Anterior cingulate cortex (tissue), 58 donors: ENCODE data around the gene TMTC2.

Experiments
- DNase-seq, 58 donors: peaks; one replicate each; lab custom pipeline; 2025; lab: John Stamatoyannopoulos, UW

TMTC2 gene

GRCh38 chr12:82686168-82687020 is at the start of gene TMTC2:
TMTC2 (plus strand) TSS chr12:82686906.
- DNase-seq, result peak; percentile 67 to 99 (median 96)

- DNase-seq, result no peak
Observed at GRCh38 chr12:82638324-82638723, 48.4 kb upstream of the TMTC2 start.

GRCh38 chr12:82644896-82645295 is 41.8 kb upstream of the TMTC2 start:
- no peak for DNase-seq

GRCh38 chr12:82645414-82645813 is 41.3 kb upstream of the TMTC2 start:
- DNase-seq, result no peak

- peak in 1 of 58 donors; percentile 4 for DNase-seq
Observed at GRCh38 chr12:82647853-82648252, 38.9 kb upstream of the TMTC2 start.

- no peak for DNase-seq
Observed at GRCh38 chr12:82648259-82648909, 38.3 kb upstream of the TMTC2 start.

GRCh38 chr12:82650627-82651337 is 35.9 kb upstream of the TMTC2 start:
- DNase-seq, result no peak

- DNase-seq, result no peak
Observed at GRCh38 chr12:82651489-82651888, 35.2 kb upstream of the TMTC2 start.

GRCh38 chr12:82652071-82652470 is 34.6 kb upstream of the TMTC2 start:
- no peak for DNase-seq

- no peak for DNase-seq
Observed at GRCh38 chr12:82655751-82656150, 31.0 kb upstream of the TMTC2 start.

- DNase-seq, result peak in 1 of 58 donors; percentile 13
Observed at GRCh38 chr12:82659343-82660207, 27.1 kb upstream of the TMTC2 start.

GRCh38 chr12:82660541-82661325 is 26.0 kb upstream of the TMTC2 start:
- no peak for DNase-seq

- DNase-seq, result peak in 1 of 58 donors; percentile 4
Observed at GRCh38 chr12:82663893-82664292, 22.8 kb upstream of the TMTC2 start.

GRCh38 chr12:82665142-82665923 is 21.4 kb upstream of the TMTC2 start:
- DNase-seq, result no peak

GRCh38 chr12:82666830-82667229 is 19.9 kb upstream of the TMTC2 start:
- no peak for DNase-seq

- DNase-seq, result no peak
Observed at GRCh38 chr12:82671673-82672195, 15.0 kb upstream of the TMTC2 start.

GRCh38 chr12:82672811-82673495 is 13.8 kb upstream of the TMTC2 start:
- DNase-seq, result no peak

- DNase-seq, result no peak
Observed at GRCh38 chr12:82673698-82674097, 13.0 kb upstream of the TMTC2 start.
